OCI-M1 (cell line): ENCODE measurements around the gene LRFN2.

Experiments used
- DNase-seq: peaks from one replicate; lab custom pipeline; 2025; lab: John Stamatoyannopoulos, UW

Gene LRFN2

DNA sequence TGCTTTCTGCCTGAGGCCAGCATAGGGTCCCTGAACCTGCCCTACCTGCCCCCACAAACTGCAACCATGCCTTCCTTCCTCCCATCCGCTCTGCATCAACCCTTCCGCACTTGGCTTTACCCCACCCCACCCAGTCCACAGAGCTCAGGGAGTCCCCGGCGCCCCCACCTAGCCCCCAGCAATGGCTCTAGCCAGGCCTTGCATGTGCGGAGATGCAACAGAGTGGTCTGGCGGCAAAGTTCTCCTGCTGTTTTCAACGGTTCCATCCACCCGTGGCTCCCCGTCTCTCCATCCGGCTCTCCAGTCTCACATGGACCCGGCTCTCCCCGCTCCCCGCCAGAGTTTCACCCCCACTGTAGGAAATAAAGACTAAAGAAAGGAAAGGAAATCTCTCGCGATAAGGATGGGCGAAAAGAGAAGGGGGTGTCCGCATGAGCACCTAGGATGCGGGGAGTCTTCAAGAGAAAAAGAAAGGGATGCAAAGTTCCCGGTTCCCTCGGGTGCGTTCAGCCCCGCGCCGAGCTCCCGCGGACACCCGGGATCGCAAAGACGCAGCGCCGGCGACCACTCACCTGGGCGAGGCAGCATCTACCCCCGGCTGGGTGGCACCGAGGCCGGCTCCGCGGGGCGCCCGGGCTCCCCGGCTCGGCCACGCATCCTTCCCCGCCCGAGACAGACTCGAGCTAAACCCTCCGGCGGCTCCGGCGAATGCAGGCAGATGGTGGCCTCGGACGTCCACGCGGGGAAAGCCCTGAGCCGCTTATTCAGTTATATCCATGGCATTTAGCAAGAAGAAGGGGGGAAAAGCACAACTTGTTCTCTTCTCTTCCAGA is 579 bp downstream of the LRFN2 start:
- no peak for DNase-seq

DNA sequence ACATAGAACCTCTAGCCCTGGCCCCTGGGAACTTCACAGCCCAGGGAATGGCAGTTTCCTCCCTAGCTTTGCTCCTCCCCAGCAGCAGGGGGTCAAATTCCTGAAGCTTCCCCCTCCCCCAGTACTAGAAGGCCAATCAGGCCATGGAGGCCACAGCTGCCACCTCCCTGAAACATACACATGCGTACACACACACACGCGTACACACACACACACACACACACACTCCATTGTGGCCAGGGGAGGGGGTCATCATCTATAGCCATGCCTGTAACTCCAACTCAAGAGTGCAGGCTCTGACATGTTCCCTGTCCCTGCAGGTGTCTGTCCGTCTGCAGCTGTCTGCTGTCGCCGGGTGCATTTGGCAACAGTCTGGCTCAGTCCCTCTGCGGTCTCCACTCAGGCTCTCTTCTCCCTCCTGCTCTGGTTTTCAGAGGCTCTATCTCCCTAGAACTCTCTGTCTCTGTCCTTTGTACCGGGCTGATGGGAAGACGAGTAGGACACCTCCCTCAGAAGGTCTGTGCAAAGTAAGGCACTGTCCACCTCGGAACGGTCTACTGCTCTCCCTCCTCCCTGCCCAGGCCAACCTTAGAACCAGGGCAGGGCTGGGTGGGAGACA is 1.4 kb downstream of the LRFN2 start:
- DNase-seq, result no peak

DNA sequence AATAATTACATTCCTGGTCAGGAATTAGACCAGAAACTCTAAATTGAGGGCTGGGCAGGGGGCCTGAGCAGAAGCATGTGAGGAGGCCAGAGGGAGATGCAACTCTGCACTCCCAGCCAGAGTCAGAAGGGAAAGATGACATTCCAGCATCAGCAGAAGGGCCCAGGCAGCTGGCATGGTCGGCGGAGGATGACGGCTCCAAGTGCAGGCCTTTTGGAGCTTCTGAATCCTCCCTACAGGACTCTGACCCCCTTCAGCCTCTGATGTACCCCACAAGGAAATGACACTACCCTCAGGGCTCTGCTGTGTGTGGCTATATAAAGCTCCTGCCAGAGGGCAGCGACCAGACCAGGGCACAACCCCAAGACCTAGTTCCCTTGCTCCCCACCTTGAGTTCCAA is 1.9 kb downstream of the LRFN2 start:
- no peak for DNase-seq

DNA sequence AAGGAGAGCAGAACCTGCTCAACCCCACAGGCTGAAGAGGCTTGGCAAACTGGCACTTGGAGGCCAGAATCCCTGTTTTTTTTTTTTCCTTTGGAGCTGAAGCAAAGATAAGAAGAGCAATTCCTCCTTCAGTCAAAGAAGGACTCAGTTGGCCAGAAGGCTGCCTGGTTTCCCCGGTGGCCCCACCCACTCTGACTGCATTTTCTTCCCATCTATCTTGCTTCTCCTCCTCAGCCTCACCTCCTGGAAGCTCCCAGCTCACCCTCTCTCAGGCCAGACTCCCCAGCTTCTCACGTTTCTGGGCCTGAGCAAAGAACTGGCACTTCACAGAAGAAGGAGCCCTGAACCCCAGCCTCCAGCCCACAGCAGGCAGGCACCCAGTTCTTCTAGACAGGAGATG is 2.4 kb downstream of the LRFN2 start:
- no peak for DNase-seq

DNA sequence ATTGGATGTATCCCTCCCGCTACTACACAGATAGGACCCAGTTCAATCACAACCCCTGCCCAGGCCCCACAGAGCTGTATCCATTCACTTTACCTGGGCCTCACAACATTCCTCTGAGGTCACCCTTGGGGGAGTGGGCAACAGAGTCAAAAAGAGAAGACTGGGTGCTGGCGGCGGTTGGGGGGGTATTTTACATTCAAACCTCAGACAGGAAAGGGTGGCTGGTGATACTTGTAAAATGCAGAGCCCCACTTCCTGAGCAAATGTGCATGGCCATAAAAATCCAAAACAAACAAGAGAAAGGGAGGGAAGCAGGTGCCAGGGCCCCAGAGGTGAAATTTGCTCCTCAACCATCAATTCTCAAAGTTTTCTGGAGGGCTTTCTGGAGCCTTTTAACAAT is 3.5 kb downstream of the LRFN2 start:
- no peak for DNase-seq

DNA sequence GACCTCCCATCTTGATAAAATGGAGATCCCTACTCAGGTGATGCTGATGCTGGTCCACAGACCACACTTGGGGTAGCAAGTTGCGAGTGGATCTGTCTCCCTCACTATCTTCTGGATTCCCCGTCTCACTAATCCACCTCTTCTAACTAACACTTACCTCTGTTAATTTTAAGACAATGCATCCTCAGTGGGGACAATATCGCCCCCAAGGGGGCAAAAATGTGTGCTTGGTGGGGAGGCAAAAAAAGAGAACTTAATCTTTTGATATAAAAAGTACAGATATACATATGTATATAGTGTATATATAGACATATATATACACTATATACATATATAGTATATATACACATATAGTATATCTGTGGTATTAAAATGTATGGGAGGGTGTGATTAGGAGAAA is 4.3 kb downstream of the LRFN2 start:
- peak; percentile 4 for DNase-seq

DNA sequence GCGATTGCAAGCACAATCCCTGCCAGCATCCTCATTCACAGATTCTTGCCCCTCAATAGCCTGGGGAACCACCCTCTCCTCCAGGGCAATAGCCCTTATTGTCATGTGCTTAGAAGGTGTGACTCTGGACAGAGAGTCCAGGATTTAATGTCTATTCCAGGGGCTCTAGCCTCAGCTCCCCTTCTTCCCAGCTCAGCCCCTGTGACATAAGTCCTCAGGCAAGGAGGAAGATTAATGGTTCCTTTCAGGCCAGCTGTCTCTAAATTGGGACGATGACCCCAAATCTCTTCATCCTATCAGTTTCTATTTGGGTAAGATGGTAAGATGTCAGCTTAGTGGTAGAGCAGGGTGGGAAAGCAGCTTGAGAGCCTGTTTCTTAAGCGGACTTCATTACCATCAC is 8.1 kb downstream of the LRFN2 start:
- no peak for DNase-seq

DNA sequence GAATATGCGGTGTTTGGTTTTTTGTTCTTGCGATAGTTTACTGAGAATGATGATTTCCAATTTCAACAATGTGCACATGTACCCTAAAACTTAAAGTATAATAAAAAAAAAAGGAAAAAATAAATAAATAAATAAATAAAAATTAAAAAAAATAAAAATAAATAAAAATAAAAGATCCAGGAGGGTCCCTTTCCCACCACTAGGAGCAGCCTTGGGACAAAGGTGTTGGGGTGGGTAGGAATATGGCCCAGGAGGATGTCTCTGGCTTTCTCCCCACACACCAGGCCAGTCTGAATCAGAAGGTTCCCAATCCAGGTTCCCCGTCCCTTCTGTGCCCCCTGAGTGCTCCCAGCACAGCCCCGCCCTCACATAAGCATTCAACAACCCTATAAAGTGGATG is 9.5 kb downstream of the LRFN2 start:
- DNase-seq, result no peak

DNA sequence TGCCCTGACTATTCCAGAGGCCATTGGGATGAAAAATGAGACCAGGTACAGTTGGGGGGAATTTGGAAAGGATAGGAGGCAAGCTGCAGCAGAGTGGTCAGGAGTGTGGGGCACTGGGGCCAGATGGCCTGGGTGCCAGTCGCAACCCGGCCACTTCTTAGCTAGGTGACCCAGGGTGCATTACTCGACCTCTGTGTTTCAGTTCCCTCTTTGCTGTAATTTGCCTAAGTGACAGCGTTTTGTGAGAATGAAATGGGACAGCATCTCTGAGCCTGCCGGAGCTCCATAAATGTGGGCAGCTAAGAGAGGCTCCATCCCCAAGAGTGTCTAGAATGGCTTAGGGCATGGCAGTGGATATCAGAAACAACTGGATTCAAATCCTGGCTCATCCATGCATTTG is 13.9 kb downstream of the LRFN2 start:
- no peak for DNase-seq

DNA sequence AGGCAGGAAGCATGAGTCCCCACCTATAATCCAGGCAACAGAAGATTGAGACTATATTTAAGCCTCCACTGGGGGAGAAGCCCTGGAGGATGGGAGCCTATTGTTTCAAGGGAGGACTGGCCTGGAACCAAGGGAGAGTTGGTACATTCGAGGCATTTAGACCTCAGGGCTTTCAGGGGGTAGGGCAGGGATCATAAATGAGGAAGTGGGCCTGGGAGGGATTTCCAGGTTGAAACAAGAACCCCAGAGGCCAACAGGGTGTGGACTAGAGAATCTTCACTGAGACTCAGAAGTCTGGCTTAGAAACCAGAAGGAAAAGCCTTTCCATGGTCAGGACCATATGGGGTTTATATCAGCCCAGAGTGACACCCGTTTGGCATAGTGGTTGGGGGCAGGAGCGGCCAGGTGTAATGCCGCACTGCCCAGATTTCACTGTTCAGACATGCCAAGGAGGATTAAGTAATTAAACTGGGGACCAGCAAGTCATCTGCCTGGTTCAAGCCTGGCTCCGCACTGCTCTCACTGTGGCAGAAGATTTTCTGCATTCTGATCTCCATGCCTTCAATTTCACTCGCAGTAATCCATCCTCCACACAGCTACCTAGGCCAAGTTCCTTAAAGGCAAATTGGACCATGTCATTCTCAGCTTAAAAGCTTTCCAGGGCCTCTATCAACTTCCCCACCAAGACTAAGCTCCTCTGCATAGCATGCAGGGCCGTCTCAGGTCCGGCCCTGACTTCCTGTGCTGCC is 17.8 kb downstream of the LRFN2 start:
- DNase-seq, result no peak

DNA sequence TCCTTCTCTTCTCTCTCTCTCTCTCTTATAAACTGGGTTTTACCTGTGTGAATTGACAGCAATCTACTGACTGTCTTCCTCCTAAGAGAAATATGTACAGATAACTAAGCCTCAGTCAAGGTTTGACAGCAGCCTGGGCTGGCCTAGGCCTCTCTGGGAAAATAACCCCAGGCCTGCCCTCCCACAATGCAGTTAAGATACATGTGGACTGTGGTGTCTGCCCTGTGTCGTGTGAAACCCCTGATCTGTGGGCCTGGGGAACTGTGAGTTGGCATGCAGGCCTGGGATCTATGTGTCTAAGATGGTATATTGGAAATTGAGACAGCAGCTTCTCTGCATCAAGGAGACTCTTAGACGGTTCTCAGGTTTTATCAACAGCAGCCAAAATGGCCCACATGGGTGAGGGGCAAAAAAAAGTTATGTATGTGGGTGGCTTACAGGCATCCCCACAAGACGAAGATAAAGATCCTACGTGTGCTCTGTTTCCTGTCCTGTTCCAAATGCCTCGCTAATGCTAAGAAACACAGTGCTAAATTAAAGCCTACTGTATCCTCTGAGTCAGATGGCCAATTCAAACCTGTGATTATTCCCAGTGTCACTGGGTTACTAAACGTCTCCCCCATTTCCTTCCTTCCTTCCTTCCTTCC is 19.0 kb downstream of the LRFN2 start:
- no peak for DNase-seq

DNA sequence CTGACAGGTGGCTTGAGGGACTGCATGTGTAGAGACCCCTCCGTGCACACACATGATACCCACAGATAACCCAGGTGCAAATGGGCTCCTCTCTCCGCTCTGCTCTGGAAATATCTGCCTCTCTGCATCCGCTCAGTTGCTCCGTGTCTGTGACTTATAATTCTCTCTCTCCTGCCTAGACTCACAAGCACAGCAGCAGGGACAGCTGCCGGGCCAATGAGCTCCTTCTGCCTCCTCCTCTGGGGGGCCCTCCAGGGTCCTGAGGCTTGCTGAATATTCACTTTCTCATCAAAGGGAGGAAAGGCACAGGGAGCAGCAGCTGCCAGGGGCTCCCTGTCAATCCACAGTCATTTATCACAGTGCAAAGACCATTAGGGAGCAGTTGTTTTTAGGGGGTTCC is 24.1 kb downstream of the LRFN2 start:
- DNase-seq, result no peak

DNA sequence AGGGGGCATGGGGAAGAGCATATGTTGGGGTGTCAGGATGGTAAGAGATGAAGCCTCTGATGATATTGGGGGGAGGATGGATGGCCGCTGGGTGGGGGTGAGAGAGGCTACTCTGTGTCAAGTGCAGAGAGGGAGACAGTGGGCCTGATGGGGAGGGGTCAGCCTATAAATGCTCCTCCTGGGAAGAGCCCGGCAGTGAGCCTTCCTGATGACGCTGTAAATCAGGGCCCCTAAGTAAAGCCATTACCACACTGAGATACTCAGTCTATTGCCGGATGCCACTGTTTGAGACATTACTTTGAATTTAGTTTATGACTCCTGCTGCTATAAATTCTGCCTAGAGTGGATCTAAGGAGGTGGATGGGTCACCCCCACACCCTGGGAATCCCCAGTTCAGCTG is 28.1 kb downstream of the LRFN2 start:
- no peak for DNase-seq

DNA sequence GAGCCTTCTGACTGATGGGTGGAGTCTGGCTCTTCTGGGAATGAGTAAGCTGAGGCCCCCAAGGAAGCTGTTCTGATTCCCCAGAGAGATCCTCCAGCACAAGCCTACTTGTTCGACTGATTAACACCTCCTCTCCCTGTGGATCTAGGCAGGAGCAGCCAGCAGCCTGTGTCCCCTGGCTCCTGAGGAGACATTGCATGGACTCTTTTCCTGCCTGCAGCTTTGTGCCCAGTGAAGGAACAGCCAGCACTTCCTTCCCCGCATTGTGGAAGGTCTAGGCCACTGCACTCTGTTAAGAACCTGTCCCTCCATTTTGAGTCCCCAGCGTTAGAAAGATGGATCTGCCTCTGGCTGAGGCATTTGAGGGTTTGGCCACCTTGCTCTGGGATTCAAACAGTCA is 29.1 kb downstream of the LRFN2 start:
- no peak for DNase-seq

DNA sequence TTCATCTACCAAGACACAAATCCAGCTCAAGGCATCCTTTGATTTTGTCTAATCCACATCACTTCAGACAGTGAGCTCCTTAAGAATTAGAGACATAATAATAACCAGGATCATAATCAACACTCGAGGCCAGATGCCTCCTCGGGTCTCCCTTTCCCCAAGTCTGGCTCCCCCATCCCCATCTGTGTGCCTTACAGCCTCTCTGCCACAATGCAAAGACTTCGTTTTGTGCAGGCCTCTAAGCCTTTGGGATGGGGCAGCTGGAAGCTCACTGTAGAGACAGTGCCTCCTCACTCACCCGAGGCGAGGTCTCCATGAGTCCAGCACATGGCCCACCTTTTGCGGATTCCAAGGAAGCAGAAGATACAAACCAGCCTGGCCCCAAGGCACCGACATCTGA is 30.3 kb downstream of the LRFN2 start:
- no peak for DNase-seq

DNA sequence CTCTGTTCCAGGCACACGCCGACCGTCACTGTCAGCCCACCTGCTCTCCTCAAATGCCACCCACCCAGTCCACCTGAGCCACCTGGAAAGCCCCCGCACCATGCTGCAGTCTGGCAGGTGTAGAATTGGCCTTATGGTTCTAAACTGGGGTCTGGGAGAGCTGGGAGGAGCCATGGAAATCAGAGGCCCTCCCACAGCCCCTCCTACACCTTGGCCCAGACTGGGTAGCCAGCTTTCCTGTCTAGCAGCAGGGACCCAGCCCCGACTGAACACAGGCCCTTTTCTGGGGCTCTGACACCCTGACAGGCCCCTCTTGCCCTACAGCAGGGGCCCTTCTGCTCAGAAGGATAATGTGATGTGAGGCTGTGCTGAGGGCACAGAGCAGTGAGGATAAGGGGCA is 31.1 kb downstream of the LRFN2 start:
- no peak for DNase-seq

DNA sequence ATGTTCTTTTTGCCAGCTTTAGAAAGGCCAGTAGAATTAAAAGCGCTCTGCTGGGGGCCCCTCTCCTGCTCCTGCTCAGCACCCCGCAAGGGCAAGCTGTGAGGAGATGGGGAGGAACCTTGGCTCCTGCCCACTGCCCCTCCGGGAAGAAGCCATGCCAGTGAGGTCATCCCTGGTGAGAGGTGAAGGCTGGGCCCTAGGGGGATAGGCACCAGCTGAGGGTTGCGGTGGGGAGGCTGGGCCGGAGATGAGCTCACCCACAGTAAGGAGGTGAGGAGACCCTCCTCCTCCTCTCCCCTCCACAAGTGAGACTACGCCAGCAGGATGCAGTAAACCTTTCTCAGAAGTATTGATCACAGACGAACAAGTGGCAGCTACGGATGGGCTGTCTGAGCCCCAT is 32.1 kb downstream of the LRFN2 start:
- DNase-seq, result no peak

DNA sequence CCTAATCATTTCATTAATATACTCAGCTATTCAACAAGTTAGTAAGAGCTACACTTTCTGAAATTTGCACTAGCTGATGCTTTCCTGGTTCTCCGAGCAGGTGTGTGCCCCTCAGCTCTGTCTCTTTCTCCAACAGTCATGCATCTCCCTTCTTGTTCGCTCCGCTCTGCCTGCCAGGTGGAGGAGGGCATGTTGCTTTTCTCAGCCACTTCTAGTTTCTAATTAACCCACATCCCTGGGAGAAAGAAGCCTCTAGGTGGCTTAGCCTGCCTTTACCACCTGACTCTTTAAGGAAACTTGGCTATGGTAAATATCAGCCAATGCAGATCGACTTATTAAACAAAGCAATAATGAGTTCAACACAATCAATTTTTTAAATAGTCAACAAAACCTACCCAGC is 34.2 kb downstream of the LRFN2 start:
- DNase-seq, result no peak

DNA sequence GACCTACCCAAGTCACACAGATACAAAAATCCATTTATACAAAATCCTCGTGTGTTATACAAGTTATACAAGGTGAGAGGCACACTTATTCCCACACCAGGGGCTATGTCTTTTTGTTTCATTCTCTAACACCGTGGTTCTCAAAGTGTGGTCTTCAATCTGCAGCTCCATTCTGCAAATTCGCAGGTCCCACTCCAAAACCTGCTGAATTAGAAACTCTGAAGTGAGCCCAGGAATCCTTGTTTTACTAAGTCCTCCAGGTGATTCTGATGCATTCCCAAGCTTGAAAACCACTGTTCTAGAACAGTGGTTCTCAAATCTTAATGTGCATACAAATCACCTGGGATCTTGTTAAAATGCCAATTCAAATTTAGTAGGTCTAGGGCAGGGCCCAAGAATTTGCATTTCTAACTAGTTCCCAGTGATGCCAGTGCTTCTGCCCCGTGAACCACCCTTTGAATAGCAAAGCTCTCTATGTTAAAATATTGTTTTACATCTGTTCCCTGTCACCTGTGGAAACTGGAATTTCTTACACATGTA is 35.1 kb downstream of the LRFN2 start:
- no peak for DNase-seq

DNA sequence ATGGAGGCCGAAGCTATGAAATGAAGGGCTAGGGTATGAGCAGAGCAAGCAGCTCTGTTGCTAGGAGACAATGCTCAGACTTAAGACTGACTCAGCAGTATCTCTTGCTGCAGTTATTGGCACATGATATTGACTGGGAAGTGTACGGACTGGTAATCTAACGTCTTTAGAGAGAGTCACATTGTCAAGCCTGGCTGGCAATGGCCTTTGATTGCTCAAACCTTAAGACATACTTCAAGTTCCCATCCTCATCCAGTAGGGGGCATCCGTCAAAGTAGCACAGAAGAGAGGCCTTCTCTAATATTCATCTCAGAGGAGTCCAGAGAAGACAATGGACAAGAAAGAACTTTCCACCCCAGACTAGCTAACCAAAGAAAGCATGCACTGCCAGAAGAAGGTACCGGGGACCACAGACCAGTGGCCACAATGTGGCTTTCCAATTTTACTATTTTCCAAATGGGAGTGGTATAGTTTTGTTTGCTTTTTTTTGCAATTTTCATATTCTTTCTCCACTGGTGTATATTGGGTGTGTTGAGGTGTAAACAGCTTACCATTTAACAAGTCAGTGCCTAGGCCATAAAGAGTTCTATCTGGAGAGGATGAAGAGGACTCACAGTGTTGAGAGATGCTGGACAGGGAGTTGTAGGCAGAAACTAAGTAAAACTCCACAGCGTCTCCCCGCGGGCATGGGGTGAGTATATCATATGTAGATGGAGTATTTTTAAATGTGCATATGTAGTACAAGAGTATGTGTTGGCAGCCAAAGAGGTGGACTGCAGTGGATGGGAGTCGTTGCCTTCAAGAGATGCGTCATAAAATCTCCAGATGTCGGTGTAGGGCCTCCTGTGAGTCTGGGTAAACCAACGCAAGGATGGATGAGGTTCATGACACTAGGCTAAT is 36.7 kb downstream of the LRFN2 start:
- peak; percentile 82 for DNase-seq

DNA sequence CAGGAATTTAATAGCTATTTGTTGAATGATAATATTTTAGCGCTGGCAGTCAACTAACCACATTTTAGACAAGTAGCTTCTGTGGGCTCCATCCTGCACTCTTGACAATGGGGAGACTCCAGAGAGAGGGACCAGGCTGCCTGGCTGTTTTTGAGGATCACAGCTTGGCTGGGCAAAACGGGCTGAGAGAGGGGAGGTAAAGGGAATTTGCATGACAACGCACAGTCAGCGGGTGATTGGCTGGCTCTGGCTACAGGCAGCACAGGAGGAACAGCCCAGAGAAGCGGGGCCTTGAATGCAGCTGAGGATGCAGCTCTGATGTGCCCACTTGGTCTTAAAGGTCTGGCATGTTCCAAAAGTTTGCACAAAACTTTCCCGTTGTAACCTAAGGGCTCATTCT is 41.2 kb downstream of the LRFN2 start:
- DNase-seq, result no peak
